ENCODE data around the gene WWC2. TPM values are rescaled to one million over a fixed set of nuclear protein-coding genes. Genes with fewer than 3 reads are reported as not detected.
"Not testable (repeated sequence)": the region's sequence is repeated elsewhere in the genome, so short reads cannot be mapped to it uniquely, and the experiment has no call there.

Gene WWC2
- total and polyA plus RNA-seq, 4 experiments from 2014 or later: 2.3 to 7.6 (median 5.2) TPM

GRCh38 chr4:183191630-183192029 is 92.6 kb downstream of the WWC2 start:
- no peak overlapping the region for H3K4me3 ChIP-seq (ENCODE audit: low read length in 2 of 2)
- no peaks in the 10 kb centered on the region for H3K27me3 ChIP-seq (ENCODE audit: insufficient read depth, low read length)
- H3K4me1 Mint-ChIP-seq: peaks cover 0 to 6% (median 0%) of the 10 kb centered on the region in 4 donors
- no peaks in the 10 kb centered on the region for H3K36me3 ChIP-seq (ENCODE audit: insufficient read depth, low read length)
- ChIA-PET CTCF (ENCODE audit: partially characterized antibody) (no interaction called here), POLR2A (ENCODE audit: partially characterized antibody) (no interaction called here)
- no peak overlapping the region for H3K27ac ChIP-seq (ENCODE audit: low read depth, low read length)
- H3K4me3 Mint-ChIP-seq: no peak overlapping the region
- H3K9me3 ChIP-seq (ENCODE audit: control insufficient read depth in 1 of 2, low read length in 2 of 2): no peaks in the 10 kb centered on the region
- H3K27me3 Mint-ChIP-seq: no peaks in the 10 kb centered on the region
- no peak overlapping the region for H3K27ac Mint-ChIP-seq
- DNase-seq: no peak
- intact Hi-C loops (cut with micrococcal nuclease): no loop called here
- H3K4me1 ChIP-seq (ENCODE audit: insufficient read depth, low read length): no peaks in the 10 kb centered on the region
- H3K36me3 Mint-ChIP-seq: no peaks in the 10 kb centered on the region
- H3K9me3 Mint-ChIP-seq: no peaks in the 10 kb centered on the region

- Mint-ChIP-seq H3K4me3 (no peak overlapping the region), H3K4me1 (peaks cover 0 to 6% (median 0%) of the 10 kb centered on the region in 4 donors), H3K27me3 (no peaks in the 10 kb centered on the region), H3K27ac (no peak overlapping the region), H3K36me3 (no peaks in the 10 kb centered on the region), H3K9me3 (no peaks in the 10 kb centered on the region)
- Histone ChIP-seq H3K4me1 (ENCODE audit: insufficient read depth, low read length) (no peaks in the 10 kb centered on the region), H3K9me3 (ENCODE audit: control insufficient read depth in 1 of 2, low read length in 2 of 2) (no peaks in the 10 kb centered on the region), H3K4me3 (ENCODE audit: low read length in 2 of 2) (no peak overlapping the region), H3K27me3 (ENCODE audit: insufficient read depth, low read length) (no peaks in the 10 kb centered on the region), H3K27ac (ENCODE audit: low read depth, low read length) (no peak overlapping the region), H3K36me3 (ENCODE audit: insufficient read depth, low read length) (no peaks in the 10 kb centered on the region)
- no peak for DNase-seq
- POLR2A ChIA-PET (ENCODE audit: partially characterized antibody): no interaction called here
- CTCF ChIA-PET (ENCODE audit: partially characterized antibody): no interaction called here
- intact Hi-C loops (cut with micrococcal nuclease): no loop called here
These were observed 93.5 kb downstream of the WWC2 start for GRCh38 chr4:183192571-183192970.

GRCh38 chr4:183193730-183194338 is 94.8 kb downstream of the WWC2 start:
- H3K27ac ChIP-seq (ENCODE audit: low read depth, low read length); H3K4me1 Mint-ChIP-seq; H3K4me1 ChIP-seq (ENCODE audit: insufficient read depth, low read length); H3K27me3 Mint-ChIP-seq; H3K4me3 Mint-ChIP-seq; H3K9me3 Mint-ChIP-seq; H3K9me3 ChIP-seq (ENCODE audit: control insufficient read depth in 1 of 2, low read length in 2 of 2); CTCF ChIA-PET (ENCODE audit: partially characterized antibody); H3K4me3 ChIP-seq (ENCODE audit: low read length in 2 of 2); DNase-seq; intact Hi-C loops (cut with micrococcal nuclease); H3K27ac Mint-ChIP-seq; H3K27me3 ChIP-seq (ENCODE audit: insufficient read depth, low read length); H3K36me3 ChIP-seq (ENCODE audit: insufficient read depth, low read length); H3K36me3 Mint-ChIP-seq; POLR2A ChIA-PET (ENCODE audit: partially characterized antibody): not testable (repeated sequence)

- H3K9me3 ChIP-seq (ENCODE audit: control insufficient read depth in 1 of 2, low read length in 2 of 2): no peaks in the 10 kb centered on the region
- no peaks in the 10 kb centered on the region for H3K36me3 ChIP-seq (ENCODE audit: insufficient read depth, low read length)
- intact Hi-C loops (cut with micrococcal nuclease): no loop called here
- no peak overlapping the region for H3K27ac ChIP-seq (ENCODE audit: low read depth, low read length)
- ChIA-PET CTCF (ENCODE audit: partially characterized antibody) (no interaction called here), POLR2A (ENCODE audit: partially characterized antibody) (no interaction called here)
- no peak overlapping the region for H3K4me3 ChIP-seq (ENCODE audit: low read length in 2 of 2)
- Mint-ChIP-seq H3K27ac (no peak overlapping the region), H3K9me3 (no peaks in the 10 kb centered on the region), H3K27me3 (no peaks in the 10 kb centered on the region), H3K4me1 (peaks cover 0 to 6% (median under 1%) of the 10 kb centered on the region in 4 donors), H3K36me3 (no peaks in the 10 kb centered on the region), H3K4me3 (peak overlapping the region in 1 of 8 donors; percentile 9)
- no peaks in the 10 kb centered on the region for H3K4me1 ChIP-seq (ENCODE audit: insufficient read depth, low read length)
- DNase-seq: no peak
- H3K27me3 ChIP-seq (ENCODE audit: insufficient read depth, low read length): no peaks in the 10 kb centered on the region
These were observed 96.5 kb downstream of the WWC2 start for GRCh38 chr4:183195534-183195933.

GRCh38 chr4:183197140-183197539 is 98.1 kb downstream of the WWC2 start:
- Histone ChIP-seq H3K27me3 (ENCODE audit: insufficient read depth, low read length) (no peaks in the 10 kb centered on the region), H3K4me1 (ENCODE audit: insufficient read depth, low read length) (no peaks in the 10 kb centered on the region), H3K4me3 (ENCODE audit: low read length in 2 of 2) (no peak overlapping the region), H3K36me3 (ENCODE audit: insufficient read depth, low read length) (no peaks in the 10 kb centered on the region), H3K27ac (ENCODE audit: low read depth, low read length) (no peak overlapping the region), H3K9me3 (ENCODE audit: control insufficient read depth in 1 of 2, low read length in 2 of 2) (no peaks in the 10 kb centered on the region)
- H3K4me3 Mint-ChIP-seq: no peak overlapping the region
- CTCF ChIA-PET (ENCODE audit: partially characterized antibody): no interaction called here
- no peak overlapping the region for H3K27ac Mint-ChIP-seq
- no peaks in the 10 kb centered on the region for H3K9me3 Mint-ChIP-seq
- POLR2A ChIA-PET (ENCODE audit: partially characterized antibody): no interaction called here
- no peak for DNase-seq
- H3K36me3 Mint-ChIP-seq: no peaks in the 10 kb centered on the region
- H3K27me3 Mint-ChIP-seq: no peaks in the 10 kb centered on the region
- peaks cover 0 to 2% (median under 1%) of the 10 kb centered on the region in 4 donors for H3K4me1 Mint-ChIP-seq
- intact Hi-C loops (cut with micrococcal nuclease): no loop called here

GRCh38 chr4:183200453-183200852 is 101.4 kb downstream of the WWC2 start:
- POLR2A ChIA-PET (ENCODE audit: partially characterized antibody): no interaction called here
- CTCF ChIA-PET (ENCODE audit: partially characterized antibody): no interaction called here
- H3K4me1 Mint-ChIP-seq: peaks cover 0 to 1% (median 0%) of the 10 kb centered on the region in 4 donors
- no peak overlapping the region for H3K4me3 ChIP-seq (ENCODE audit: low read length in 2 of 2)
- H3K9me3 ChIP-seq (ENCODE audit: control insufficient read depth in 1 of 2, low read length in 2 of 2): no peaks in the 10 kb centered on the region
- no peaks in the 10 kb centered on the region for H3K36me3 Mint-ChIP-seq
- no peak overlapping the region for H3K27ac Mint-ChIP-seq
- H3K27me3 Mint-ChIP-seq: peaks cover 0 to 1% of the 10 kb centered on the region in 2 donors
- no peaks in the 10 kb centered on the region for H3K9me3 Mint-ChIP-seq
- H3K27ac ChIP-seq (ENCODE audit: low read depth, low read length): no peak overlapping the region
- DNase-seq: no peak
- intact Hi-C loops (cut with micrococcal nuclease): no loop called here
- no peaks in the 10 kb centered on the region for H3K4me1 ChIP-seq (ENCODE audit: insufficient read depth, low read length)
- no peaks in the 10 kb centered on the region for H3K36me3 ChIP-seq (ENCODE audit: insufficient read depth, low read length)
- no peaks in the 10 kb centered on the region for H3K27me3 ChIP-seq (ENCODE audit: insufficient read depth, low read length)
- no peak overlapping the region for H3K4me3 Mint-ChIP-seq

- H3K27ac Mint-ChIP-seq: no peak overlapping the region
- Histone ChIP-seq H3K4me3 (ENCODE audit: low read length in 2 of 2) (no peak overlapping the region), H3K27ac (ENCODE audit: low read depth, low read length) (no peak overlapping the region), H3K9me3 (ENCODE audit: control insufficient read depth in 1 of 2, low read length in 2 of 2) (no peaks in the 10 kb centered on the region), H3K36me3 (ENCODE audit: insufficient read depth, low read length) (no peaks in the 10 kb centered on the region), H3K27me3 (ENCODE audit: insufficient read depth, low read length) (no peaks in the 10 kb centered on the region), H3K4me1 (ENCODE audit: insufficient read depth, low read length) (no peaks in the 10 kb centered on the region)
- no peaks in the 10 kb centered on the region for H3K36me3 Mint-ChIP-seq
- intact Hi-C loops (cut with micrococcal nuclease): no loop called here
- peaks cover 0 to 1% of the 10 kb centered on the region in 2 donors for H3K27me3 Mint-ChIP-seq
- ChIA-PET CTCF (ENCODE audit: partially characterized antibody) (interaction anchor here (0.9 kb wide), 1 partner anchor 61 kb away, joined by 3 read pairs; no protein-coding TSS in a partner anchor), POLR2A (ENCODE audit: partially characterized antibody) (no interaction called here)
- H3K9me3 Mint-ChIP-seq: no peaks in the 10 kb centered on the region
- no peak overlapping the region for H3K4me3 Mint-ChIP-seq
- peaks cover 0 to 1% (median 0%) of the 10 kb centered on the region in 4 donors for H3K4me1 Mint-ChIP-seq
- DNase-seq: no peak
These were observed 102.3 kb downstream of the WWC2 start for GRCh38 chr4:183201331-183201730.

GRCh38 chr4:183202523-183202922 is 103.5 kb downstream of the WWC2 start:
- CTCF ChIA-PET (ENCODE audit: partially characterized antibody): interaction anchor here (1.0 kb wide), 1 partner anchor 59 kb away, joined by 3 read pairs; no protein-coding TSS in a partner anchor
- Histone ChIP-seq H3K36me3 (ENCODE audit: insufficient read depth, low read length) (no peaks in the 10 kb centered on the region), H3K4me1 (ENCODE audit: insufficient read depth, low read length) (no peaks in the 10 kb centered on the region), H3K27ac (ENCODE audit: low read depth, low read length) (no peak overlapping the region), H3K4me3 (ENCODE audit: low read length in 2 of 2) (no peak overlapping the region), H3K9me3 (ENCODE audit: control insufficient read depth in 1 of 2, low read length in 2 of 2) (no peaks in the 10 kb centered on the region), H3K27me3 (ENCODE audit: insufficient read depth, low read length) (no peaks in the 10 kb centered on the region)
- no peak for DNase-seq
- Mint-ChIP-seq H3K27ac (no peak overlapping the region), H3K4me1 (peaks cover 0 to 1% (median 0%) of the 10 kb centered on the region in 4 donors), H3K27me3 (peaks cover 0 to 2% of the 10 kb centered on the region in 2 donors), H3K36me3 (no peaks in the 10 kb centered on the region), H3K9me3 (no peaks in the 10 kb centered on the region), H3K4me3 (no peak overlapping the region)
- POLR2A ChIA-PET (ENCODE audit: partially characterized antibody): no interaction called here
- intact Hi-C loops (cut with micrococcal nuclease): no loop called here

Data from CD4-positive, alpha-beta memory T cell (primary cell).